H1 (cell line): ENCODE results near the gene POLDIP3. TPM values are rescaled to one million over a fixed set of nuclear protein-coding genes. Genes with fewer than 3 reads are reported as not detected.

Experiments
- ATF2 ChIP-seq: IDR thresholded peaks from 2 replicates; pipeline ENCODE4 v1.6.1; 2012; ENCODE audit warnings: low read length, inconsistent platforms
- CHD1 ChIP-seq: IDR thresholded peaks from 2 replicates; pipeline ENCODE4 v1.6.1; 2012; ENCODE audit warnings: low read depth, low read length, improper control_type of control experiment
- CTCF ChIP-seq, 3 experiments: IDR thresholded peaks; 1 replicate in 2 of 3; 2 replicates in 1 of 3; pipeline versions ENCODE4 v1.5.1 to v1.6.1; 2011; ENCODE audit warnings: low read length in 3 of 3, mild to moderate bottlenecking in 3 of 3, inconsistent platforms in 2 of 3, low read depth in 1 of 3, moderate library complexity in 1 of 3; ENCODE audit not compliant: insufficient read depth in 1 of 3; ENCODE audit errors: control extremely low read depth in 1 of 3
- EP300 ChIP-seq, 2 experiments: IDR thresholded peaks; 1 replicate in 1 of 2; 2 replicates in 1 of 2; pipeline ENCODE4 v1.6.1; 2011 to 2012; ENCODE audit warnings: low read depth in 2 of 2, low read length in 2 of 2, mild to moderate bottlenecking in 2 of 2, borderline replicate concordance in 1 of 2, inconsistent platforms in 1 of 2, moderate library complexity in 1 of 2
- EZH2 ChIP-seq: fragments of 200-600 bp; sonication (generic); IDR thresholded peaks from 2 replicates; pipeline ENCODE4 v1.7.1; 2012; ENCODE audit warnings: low read depth, mild to moderate bottlenecking, moderate library complexity, low read length, inconsistent platforms; ENCODE audit not compliant: severe bottlenecking
- SP4 ChIP-seq: IDR thresholded peaks from 2 replicates; pipeline ENCODE4 v1.6.1; 2012; ENCODE audit warnings: low read length, inconsistent platforms
- polyA plus RNA-seq, 7 experiments: library from polyadenylated mRNA; depleted of rRNA in 3 of 7; stranded (reverse) in 5 of 7; unstranded in 2 of 7; fragments of >200 nt in 5 of 7; fragments of 200-250 nt in 2 of 7; gene quantifications; 1 replicate in 5 of 7; 2 replicates in 1 of 7; 4 replicates in 1 of 7; pipeline versions ENCODE4 v1.2.1 to v1.2.3, GENCODE V29; 2011 to 2013; ENCODE audit warnings: missing spikeins in 2 of 7, mixed read lengths in 2 of 7
- total RNA-seq: library from RNA; stranded (reverse); fragmentation: NEBNext Ultra II Directional; extraction: Animal tissue kit (Norgen Biotek cat#: 25700); gene quantifications from 2 replicates; pipeline ENCODE4 v1.2.1, GENCODE V29; 2021

POLDIP3 gene
- total and polyA plus RNA-seq, 2 of the 8 experiments (the other 6 are each of a cell fraction or from before 2014, with no cell fraction given) = 43.5 to 84.6 TPM

- TF ChIP-seq EZH2 = no peak
- no peak for TF ChIP-seq EP300 (IDR thresholded peaks at IDR 0.05; ENCODE audit: borderline replicate concordance in 1 of 2, low read depth in 2 of 2, low read length in 2 of 2)
- TF ChIP-seq CHD1 = no peak
- no peak for TF ChIP-seq CTCF (IDR thresholded peaks at IDR 0.05; ENCODE audit: control extremely low read depth in 1 of 3, insufficient read depth in 1 of 3, low read depth in 1 of 3, low read length in 3 of 3)
- TF ChIP-seq ATF2 = no peak
- no peak for TF ChIP-seq SP4
These were observed 29.1 kb upstream of the POLDIP3 start (continued) for GRCh38 chr22:42643634-42644421.
